ENCODE measurements around the gene MAPK4.

MAPK4 gene

GRCh38 chr18:50579061-50579774 lies 19.3 kb downstream of the MAPK4 start:
- H3K79me2 ChIP-seq (ENCODE audit: insufficient read depth, low read length), result no peaks in the 10 kb centered on the region
- H2AFZ ChIP-seq (ENCODE audit: low read depth, low read length), result no peak overlapping the region
- H3K27me3 ChIP-seq (ENCODE audit: insufficient read depth, low read length, poor library complexity), result no peaks in the 10 kb centered on the region
- no peak for TF ChIP-seq EZH2 (IDR thresholded peaks at IDR 0.05; ENCODE audit: borderline replicate concordance, low read depth, low read length, severe bottlenecking)
- TF ChIP-seq CTCF (IDR thresholded peaks at IDR 0.05; ENCODE audit: borderline replicate concordance, extremely low read depth, low read length, poor library complexity, severe bottlenecking), result no peak
- no peak overlapping the region for H3K4me3 ChIP-seq (ENCODE audit: low read depth in 1 of 2, low read length in 2 of 2)
- no peaks in the 10 kb centered on the region for H3K36me3 ChIP-seq (ENCODE audit: insufficient read depth, low read length)
- H3K27ac ChIP-seq (ENCODE audit: low read length), result no peak overlapping the region
- H4K20me1 ChIP-seq (ENCODE audit: insufficient read depth, low read length), result no peaks in the 10 kb centered on the region
- ATAC-seq (ENCODE audit: insufficient read depth, low read depth), result no peak
- no peaks in the 10 kb centered on the region for H3K4me1 ChIP-seq (ENCODE audit: insufficient read depth, low read length)
- H3K9me3 ChIP-seq (ENCODE audit: insufficient read depth, low read length, severe bottlenecking), result peaks cover 3% of the 10 kb centered on the region
- DNase-seq, result no peak
- no peak overlapping the region for H3K4me2 ChIP-seq (ENCODE audit: insufficient read depth, low read length)
- no peak overlapping the region for H3K9ac ChIP-seq (ENCODE audit: low read depth, low read length)

GRCh38 chr18:50581517-50581916 lies 21.6 kb downstream of the MAPK4 start:
- Histone ChIP-seq H3K27ac (ENCODE audit: low read length) (no peak overlapping the region), H3K4me3 (ENCODE audit: low read depth in 1 of 2, low read length in 2 of 2) (no peak overlapping the region), H3K4me1 (ENCODE audit: insufficient read depth, low read length) (no peaks in the 10 kb centered on the region), H3K79me2 (ENCODE audit: insufficient read depth, low read length) (no peaks in the 10 kb centered on the region), H3K9me3 (ENCODE audit: insufficient read depth, low read length, severe bottlenecking) (peaks cover 3% of the 10 kb centered on the region), H3K36me3 (ENCODE audit: insufficient read depth, low read length) (no peaks in the 10 kb centered on the region), H3K9ac (ENCODE audit: low read depth, low read length) (no peak overlapping the region), H4K20me1 (ENCODE audit: insufficient read depth, low read length) (no peaks in the 10 kb centered on the region), H3K27me3 (ENCODE audit: insufficient read depth, low read length, poor library complexity) (no peaks in the 10 kb centered on the region), H3K4me2 (ENCODE audit: insufficient read depth, low read length) (no peak overlapping the region), H2AFZ (ENCODE audit: low read depth, low read length) (no peak overlapping the region)
- no peak for DNase-seq
- ATAC-seq (ENCODE audit: insufficient read depth, low read depth), result no peak
- TF ChIP-seq CTCF (IDR thresholded peaks at IDR 0.05; ENCODE audit: borderline replicate concordance, extremely low read depth, low read length, poor library complexity, severe bottlenecking), result no peak
- TF ChIP-seq EZH2 (IDR thresholded peaks at IDR 0.05; ENCODE audit: borderline replicate concordance, low read depth, low read length, severe bottlenecking), result no peak

- H3K27ac ChIP-seq (ENCODE audit: low read length), result no peak overlapping the region
- H3K79me2 ChIP-seq (ENCODE audit: insufficient read depth, low read length), result no peaks in the 10 kb centered on the region
- no peaks in the 10 kb centered on the region for H3K27me3 ChIP-seq (ENCODE audit: insufficient read depth, low read length, poor library complexity)
- no peak overlapping the region for H3K9ac ChIP-seq (ENCODE audit: low read depth, low read length)
- no peak overlapping the region for H3K4me2 ChIP-seq (ENCODE audit: insufficient read depth, low read length)
- no peak for TF ChIP-seq EZH2 (IDR thresholded peaks at IDR 0.05; ENCODE audit: borderline replicate concordance, low read depth, low read length, severe bottlenecking)
- TF ChIP-seq CTCF (IDR thresholded peaks at IDR 0.05; ENCODE audit: borderline replicate concordance, extremely low read depth, low read length, poor library complexity, severe bottlenecking), result no peak
- no peak overlapping the region for H2AFZ ChIP-seq (ENCODE audit: low read depth, low read length)
- DNase-seq (no peak), ATAC-seq (ENCODE audit: insufficient read depth, low read depth) (no peak)
- H3K4me3 ChIP-seq (ENCODE audit: low read depth in 1 of 2, low read length in 2 of 2), result no peak overlapping the region
- peaks cover 3% of the 10 kb centered on the region for H3K9me3 ChIP-seq (ENCODE audit: insufficient read depth, low read length, severe bottlenecking)
- H3K4me1 ChIP-seq (ENCODE audit: insufficient read depth, low read length), result no peaks in the 10 kb centered on the region
- no peaks in the 10 kb centered on the region for H3K36me3 ChIP-seq (ENCODE audit: insufficient read depth, low read length)
- H4K20me1 ChIP-seq (ENCODE audit: insufficient read depth, low read length), result no peaks in the 10 kb centered on the region
These were observed 22.6 kb downstream of the MAPK4 start for GRCh38 chr18:50582500-50582899.

All from DND-41 (cell line).